ENCODE results near the gene LARGE1.
"Not testable (repeated sequence)": the region's sequence is repeated elsewhere in the genome, so short reads cannot be mapped to it uniquely, and the experiment has no call there.

- TF ChIP-seq CTCF, POLR2A (IDR thresholded peaks at IDR 0.05): not testable (repeated sequence)
These were observed 557.0 kb downstream of the LARGE1 start for GRCh38 chr22:33363256-33363655.
